ENCODE results near the gene SEMA4A. TPM values are rescaled to one million over a fixed set of nuclear protein-coding genes. Genes with fewer than 3 reads are reported as not detected.
"Not testable (repeated sequence)": the region's sequence is repeated elsewhere in the genome, so short reads cannot be mapped to it uniquely, and the experiment has no call there.

Gene SEMA4A
- polyA plus RNA-seq, 3 donors from 2014 or later: 2.5 to 12.4 (median 3.2) TPM

GRCh38 chr1:156164125-156164831, 10.9 kb downstream of the SEMA4A start:
- no peak overlapping the region for H3K4me3 Mint-ChIP-seq
- no peak overlapping the region for H3K27ac Mint-ChIP-seq
- peaks cover 11 to 13% of the 10 kb centered on the region in 2 donors for H3K4me1 Mint-ChIP-seq
- no peaks in the 10 kb centered on the region for H3K9me3 Mint-ChIP-seq
- no peaks in the 10 kb centered on the region for H3K36me3 Mint-ChIP-seq
- DNase-seq: no peak
- peaks cover 0 to 7% (median 2%) of the 10 kb centered on the region in 3 donors for H3K27me3 Mint-ChIP-seq (ENCODE audit: low read depth in 3 of 3)

GRCh38 chr1:156165083-156165482, 11.7 kb downstream of the SEMA4A start:
- DNase-seq: no peak
- Mint-ChIP-seq H3K27ac (peak overlapping the region in 1 of 6 donors; percentile 17), H3K36me3 (no peaks in the 10 kb centered on the region), H3K9me3 (no peaks in the 10 kb centered on the region), H3K4me1 (peaks cover 9 to 13% of the 10 kb centered on the region in 2 donors), H3K4me3 (no peak overlapping the region), H3K27me3 (ENCODE audit: low read depth in 3 of 3) (peaks cover 0 to 5% (median 2%) of the 10 kb centered on the region in 3 donors)

- no peak overlapping the region for H3K27ac Mint-ChIP-seq
- H3K4me3 Mint-ChIP-seq: no peak overlapping the region
- H3K9me3 Mint-ChIP-seq: no peaks in the 10 kb centered on the region
- no peaks in the 10 kb centered on the region for H3K36me3 Mint-ChIP-seq
- no peak for DNase-seq
- peaks cover 0 to 3% (median 2%) of the 10 kb centered on the region in 3 donors for H3K27me3 Mint-ChIP-seq (ENCODE audit: low read depth in 3 of 3)
- no peaks in the 10 kb centered on the region for H3K4me1 Mint-ChIP-seq
Measured at GRCh38 chr1:156167536-156167935, 14.2 kb downstream of the SEMA4A start.

- H3K27ac Mint-ChIP-seq: no peak overlapping the region
Measured at GRCh38 chr1:156172696-156173470, 19.5 kb downstream of the SEMA4A start.

GRCh38 chr1:156176610-156177210, 23.3 kb downstream of the SEMA4A start:
- Mint-ChIP-seq H3K36me3 (no peaks in the 10 kb centered on the region), H3K4me3 (no peak overlapping the region), H3K4me1 (no peaks in the 10 kb centered on the region), H3K27ac (no peak overlapping the region), H3K9me3 (no peaks in the 10 kb centered on the region), H3K27me3 (ENCODE audit: low read depth in 3 of 3) (peaks cover 0 to 11% (median 8%) of the 10 kb centered on the region in 3 donors)
- DNase-seq: no peak

More at GRCh38 chr1:156172696-156173470, 19.5 kb downstream of the SEMA4A start:
- Mint-ChIP-seq H3K4me1 (no peaks in the 10 kb centered on the region), H3K36me3 (no peaks in the 10 kb centered on the region), H3K27me3 (ENCODE audit: low read depth in 3 of 3) (peaks cover 0 to 6% (median 2%) of the 10 kb centered on the region in 3 donors), H3K4me3 (no peak overlapping the region), H3K9me3 (no peaks in the 10 kb centered on the region)
- DNase-seq: no peak

- H3K27ac Mint-ChIP-seq: no peak overlapping the region
- peaks cover 0 to 9% (median 8%) of the 10 kb centered on the region in 3 donors for H3K27me3 Mint-ChIP-seq (ENCODE audit: low read depth in 3 of 3)
- H3K4me3 Mint-ChIP-seq: no peak overlapping the region
- no peak for DNase-seq
- no peaks in the 10 kb centered on the region for H3K36me3 Mint-ChIP-seq
- H3K9me3 Mint-ChIP-seq: no peaks in the 10 kb centered on the region
- H3K4me1 Mint-ChIP-seq: no peaks in the 10 kb centered on the region
Measured at GRCh38 chr1:156177919-156178654, 24.7 kb downstream of the SEMA4A start.

GRCh38 chr1:156180471-156180870, 27.1 kb downstream of the SEMA4A start:
- no peak for DNase-seq
- H3K4me3 Mint-ChIP-seq: no peak overlapping the region
- H3K4me1 Mint-ChIP-seq: no peaks in the 10 kb centered on the region
- H3K27ac Mint-ChIP-seq: no peak overlapping the region
- H3K36me3 Mint-ChIP-seq: no peaks in the 10 kb centered on the region
- no peaks in the 10 kb centered on the region for H3K9me3 Mint-ChIP-seq
- H3K27me3 Mint-ChIP-seq (ENCODE audit: low read depth in 3 of 3): peaks cover 0 to 9% (median 3%) of the 10 kb centered on the region in 3 donors

- H3K27me3 Mint-ChIP-seq (ENCODE audit: low read depth in 3 of 3); H3K27ac Mint-ChIP-seq; DNase-seq; H3K36me3 Mint-ChIP-seq; H3K9me3 Mint-ChIP-seq; H3K4me1 Mint-ChIP-seq; H3K4me3 Mint-ChIP-seq: not testable (repeated sequence)
Measured at GRCh38 chr1:156181391-156181924, 28.1 kb downstream of the SEMA4A start.

GRCh38 chr1:156182010-156182779, 28.8 kb downstream of the SEMA4A start:
- not testable (repeated sequence) for DNase-seq; H3K27ac Mint-ChIP-seq; H3K9me3 Mint-ChIP-seq; H3K4me3 Mint-ChIP-seq; H3K27me3 Mint-ChIP-seq (ENCODE audit: low read depth in 3 of 3); H3K4me1 Mint-ChIP-seq; H3K36me3 Mint-ChIP-seq

GRCh38 chr1:156186347-156187177, 33.2 kb downstream of the SEMA4A start:
- H3K36me3 Mint-ChIP-seq, H3K4me3 Mint-ChIP-seq: not testable (repeated sequence)

GRCh38 chr1:156190265-156190664, 36.9 kb downstream of the SEMA4A start:
- not testable (repeated sequence) for H3K27ac Mint-ChIP-seq

More at GRCh38 chr1:156186347-156187177, 33.2 kb downstream of the SEMA4A start:
- H3K9me3 Mint-ChIP-seq; H3K4me1 Mint-ChIP-seq; H3K27me3 Mint-ChIP-seq (ENCODE audit: low read depth in 3 of 3); DNase-seq; H3K27ac Mint-ChIP-seq: not testable (repeated sequence)

GRCh38 chr1:156191292-156191964, 38.0 kb downstream of the SEMA4A start:
- no peak for DNase-seq
- peaks cover 0 to 2% (median 0%) of the 10 kb centered on the region in 6 donors for H3K9me3 Mint-ChIP-seq
- peaks cover 2 to 8% (median 2%) of the 10 kb centered on the region in 3 donors for H3K27me3 Mint-ChIP-seq (ENCODE audit: low read depth in 3 of 3)
- peaks cover 0 to 4% (median 3%) of the 10 kb centered on the region in 3 donors for H3K36me3 Mint-ChIP-seq
- H3K4me1 Mint-ChIP-seq: peaks cover 28 to 35% of the 10 kb centered on the region in 2 donors
- H3K4me3 Mint-ChIP-seq: no peak overlapping the region
- no peak overlapping the region for H3K27ac Mint-ChIP-seq

More at GRCh38 chr1:156190265-156190664, 36.9 kb downstream of the SEMA4A start:
- not testable (repeated sequence) for H3K4me3 Mint-ChIP-seq; H3K9me3 Mint-ChIP-seq; H3K27me3 Mint-ChIP-seq (ENCODE audit: low read depth in 3 of 3); H3K36me3 Mint-ChIP-seq; DNase-seq
- peaks cover 21 to 23% of the 10 kb centered on the region in 2 donors for H3K4me1 Mint-ChIP-seq

All from immature natural killer cell (primary cell).